ENCODE results near the gene VLDLR.
"Not testable (repeated sequence)": the region's sequence is repeated elsewhere in the genome, so short reads cannot be mapped to it uniquely, and the experiment has no call there.

Gene VLDLR

GRCh38 chr9:2664174-2665065 lies 42.8 kb downstream of the VLDLR start:
- no peak for DNase-seq

GRCh38 chr9:2666569-2666968 lies 45.0 kb downstream of the VLDLR start:
- no peak for DNase-seq

- no peak for DNase-seq
Measured at GRCh38 chr9:2673161-2673560, 51.6 kb downstream of the VLDLR start.

- no peak for DNase-seq
Measured at GRCh38 chr9:2674141-2674824, 52.7 kb downstream of the VLDLR start.

- no peak for DNase-seq
Measured at GRCh38 chr9:2675834-2676233, 54.2 kb downstream of the VLDLR start.

GRCh38 chr9:2676466-2676865 lies 54.9 kb downstream of the VLDLR start:
- DNase-seq, result no peak

- DNase-seq, result no peak
Measured at GRCh38 chr9:2677915-2678889, 56.6 kb downstream of the VLDLR start.

GRCh38 chr9:2679011-2679410 lies 57.4 kb downstream of the VLDLR start:
- DNase-seq, result no peak

GRCh38 chr9:2681981-2682380 lies 60.4 kb downstream of the VLDLR start:
- DNase-seq, result no peak

GRCh38 chr9:2686911-2687310 lies 65.3 kb downstream of the VLDLR start:
- no peak for DNase-seq

GRCh38 chr9:2688636-2689035 lies 67.0 kb downstream of the VLDLR start:
- DNase-seq, result no peak

- no peak for DNase-seq
Measured at GRCh38 chr9:2691212-2691611, 69.6 kb downstream of the VLDLR start.

GRCh38 chr9:2691626-2692025 lies 70.0 kb downstream of the VLDLR start:
- DNase-seq, result no peak

GRCh38 chr9:2693056-2693455 lies 71.5 kb downstream of the VLDLR start:
- DNase-seq, result no peak

GRCh38 chr9:2697492-2697891 lies 75.9 kb downstream of the VLDLR start:
- no peak for DNase-seq

- DNase-seq, result no peak
Measured at GRCh38 chr9:2700398-2700797, 78.8 kb downstream of the VLDLR start.

- DNase-seq, result no peak
Measured at GRCh38 chr9:2700909-2701550, 79.4 kb downstream of the VLDLR start.

- no peak for DNase-seq
Measured at GRCh38 chr9:2704504-2704903, 82.9 kb downstream of the VLDLR start.

GRCh38 chr9:2707256-2707655 lies 85.7 kb downstream of the VLDLR start:
- DNase-seq, result not testable (repeated sequence)

Data from activated gamma-delta T cell treated with Interleukin-2 at 50 U/mL for 16 hours (primary cell).